Glutamatergic neuron (in vitro differentiated cells): Measurements from ENCODE around the gene EIF4A3. TPM values are rescaled to one million over a fixed set of nuclear protein-coding genes. Genes with fewer than 3 reads are reported as not detected.

Experiments used
- DNase-seq: peaks from one replicate; pipeline ENCODE4 v3.0.0; 2022
- H3K27ac Mint-ChIP-seq: one replicate; pipeline ENCODE4 v1.8.0; 2020; ENCODE audit warnings: mild to moderate bottlenecking, mixed read lengths, inconsistent platforms; ENCODE audit not compliant: unreplicated experiment
- H3K27me3 Mint-ChIP-seq: one replicate; pipeline ENCODE4 v1.8.0; 2020; ENCODE audit warnings: mild to moderate bottlenecking, moderate library complexity, mixed read lengths, inconsistent platforms; ENCODE audit not compliant: unreplicated experiment
- H3K36me3 Mint-ChIP-seq: one replicate; pipeline ENCODE4 v1.8.0; 2020; ENCODE audit warnings: mild to moderate bottlenecking, mixed read lengths, inconsistent platforms; ENCODE audit not compliant: unreplicated experiment
- H3K4me1 Mint-ChIP-seq: one replicate; pipeline ENCODE4 v1.8.0; 2020; ENCODE audit warnings: mild to moderate bottlenecking, low read depth, mixed read lengths, inconsistent platforms; ENCODE audit not compliant: unreplicated experiment
- H3K4me3 Mint-ChIP-seq: one replicate; pipeline ENCODE4 v1.8.0; 2020; ENCODE audit warnings: mild to moderate bottlenecking, mixed read lengths, inconsistent platforms; ENCODE audit not compliant: unreplicated experiment
- H3K9me3 Mint-ChIP-seq: one replicate; pipeline ENCODE4 v1.8.0; 2020; ENCODE audit warnings: mild to moderate bottlenecking, moderate library complexity, mixed read lengths, inconsistent platforms; ENCODE audit not compliant: unreplicated experiment
- CTCF ChIP-seq: fragments of 200-600 bp; sonication (generic); IDR thresholded peaks from one replicate; pipeline ENCODE4 v1.5.0; 2021; ENCODE audit not compliant: partially characterized antibody, unreplicated experiment
- total RNA-seq: library from RNA; stranded (reverse); fragmentation: NEBNext Ultra II Directional; extraction: Animal tissue kit (Norgen Biotek cat#: 25700); gene quantifications from one replicate; pipeline ENCODE4 v1.2.1, GENCODE V29; 2021; ENCODE audit not compliant: unreplicated experiment

Gene EIF4A3
- total RNA-seq, 1 donor from 2014 or later, result 110 TPM

DNA sequence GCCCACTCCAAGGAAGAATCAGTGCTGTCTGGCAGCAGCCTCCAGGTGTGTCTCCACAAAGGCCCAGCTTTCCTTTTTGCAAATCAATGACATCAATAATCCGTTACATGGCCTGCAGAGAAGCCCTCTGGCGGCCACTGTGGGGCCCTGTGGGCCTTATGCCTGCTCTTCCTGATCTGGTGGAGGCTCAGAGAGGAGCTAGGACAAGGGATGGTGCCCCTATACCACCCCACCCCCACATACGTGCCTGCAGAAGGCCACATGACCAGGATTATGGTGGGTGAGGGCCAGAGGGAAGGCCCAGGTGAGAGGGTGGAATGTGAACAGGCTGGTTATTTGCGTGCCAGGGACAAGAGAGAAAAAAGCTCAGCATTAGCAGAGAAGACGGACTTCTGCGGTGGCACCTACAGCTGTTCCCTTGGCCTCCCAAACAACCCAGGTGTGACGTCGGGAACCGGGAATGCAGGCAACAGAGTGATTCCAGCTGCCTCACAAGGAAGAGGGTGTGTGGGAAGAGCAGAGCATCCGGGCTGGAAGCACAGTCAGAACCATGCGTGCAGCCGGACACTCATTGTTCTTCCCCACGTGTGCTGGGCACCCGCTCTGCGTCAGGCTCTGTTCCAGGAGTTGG is 22.5 kb downstream of the EIF4A3 start:
- Mint-ChIP-seq H3K27ac (peak overlapping the region; percentile 89), H3K27me3 (peaks cover 1% of the 10 kb centered on the region), H3K9me3 (peaks cover 4% of the 10 kb centered on the region), H3K4me1 (peaks cover 21% of the 10 kb centered on the region), H3K4me3 (no peak overlapping the region), H3K36me3 (no peaks in the 10 kb centered on the region)
- peak; percentile 57 for TF ChIP-seq CTCF
- peak; percentile 67 for DNase-seq

DNA sequence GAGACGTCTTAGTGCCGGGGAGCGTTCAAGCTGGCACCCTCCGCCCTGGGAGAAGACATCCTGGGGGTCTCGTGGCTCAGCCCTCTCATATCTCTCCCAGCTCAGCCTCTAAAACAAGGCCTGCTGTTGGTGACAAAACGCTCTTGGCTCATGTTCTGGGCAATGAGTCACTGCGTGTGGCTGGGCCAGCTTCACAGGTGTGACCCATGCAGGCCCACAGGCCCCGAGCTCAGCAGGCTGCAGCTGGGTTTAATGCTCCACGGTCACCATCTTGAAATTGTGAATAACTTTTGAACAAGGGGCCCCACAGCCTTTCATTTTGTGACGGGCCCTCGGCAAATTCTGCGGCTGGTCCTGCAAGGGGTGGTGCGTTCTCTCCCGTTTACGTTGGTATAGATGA is 23.1 kb downstream of the EIF4A3 start:
- peak overlapping the region; percentile 50 for H3K4me3 Mint-ChIP-seq
- H3K9me3 Mint-ChIP-seq, result peaks cover 10% of the 10 kb centered on the region
- peak overlapping the region; percentile 89 for H3K27ac Mint-ChIP-seq
- H3K27me3 Mint-ChIP-seq, result peaks cover 6% of the 10 kb centered on the region
- no peak for DNase-seq
- H3K4me1 Mint-ChIP-seq, result peaks cover 20% of the 10 kb centered on the region
- TF ChIP-seq CTCF, result no peak
- no peaks in the 10 kb centered on the region for H3K36me3 Mint-ChIP-seq

- Mint-ChIP-seq H3K9me3 (peaks cover 12% of the 10 kb centered on the region), H3K27ac (no peak overlapping the region), H3K4me3 (no peak overlapping the region), H3K4me1 (peaks cover 21% of the 10 kb centered on the region), H3K27me3 (peaks cover 8% of the 10 kb centered on the region), H3K36me3 (no peaks in the 10 kb centered on the region)
- DNase-seq, result no peak
- TF ChIP-seq CTCF, result no peak
Measured at GRCh38 chr17:80122926-80123505, 23.9 kb downstream of the EIF4A3 start.

DNA sequence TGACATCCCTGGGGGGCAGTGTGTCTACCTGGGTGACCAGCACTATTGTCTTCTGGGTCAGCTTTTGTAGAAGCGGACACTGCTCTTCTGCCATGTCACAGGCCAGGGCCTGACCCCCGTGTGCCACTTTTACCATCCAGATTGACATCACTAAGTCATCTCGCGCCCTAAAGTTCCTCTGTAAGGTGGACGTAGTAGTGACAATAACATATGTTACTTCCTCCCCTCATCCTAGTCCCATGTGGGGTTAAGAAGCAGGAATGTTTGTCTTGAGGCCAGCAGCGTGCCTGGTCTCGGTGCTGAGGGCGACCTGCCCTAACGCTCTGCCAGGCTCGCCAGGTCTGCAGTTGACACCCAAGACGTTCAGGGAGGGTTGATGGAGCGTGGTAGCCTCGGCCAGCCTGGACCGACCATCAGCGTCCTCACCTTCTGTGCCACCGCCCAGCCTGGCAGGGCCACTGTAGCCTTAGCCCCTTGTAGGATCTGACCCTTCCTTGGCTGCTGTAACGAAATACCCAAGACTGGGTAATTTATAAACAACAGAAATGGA is 24.8 kb downstream of the EIF4A3 start:
- TF ChIP-seq CTCF, result no peak
- Mint-ChIP-seq H3K4me1 (peaks cover 24% of the 10 kb centered on the region), H3K9me3 (peaks cover 14% of the 10 kb centered on the region), H3K27ac (no peak overlapping the region), H3K4me3 (no peak overlapping the region), H3K36me3 (no peaks in the 10 kb centered on the region), H3K27me3 (peaks cover 8% of the 10 kb centered on the region)
- DNase-seq, result no peak

DNA sequence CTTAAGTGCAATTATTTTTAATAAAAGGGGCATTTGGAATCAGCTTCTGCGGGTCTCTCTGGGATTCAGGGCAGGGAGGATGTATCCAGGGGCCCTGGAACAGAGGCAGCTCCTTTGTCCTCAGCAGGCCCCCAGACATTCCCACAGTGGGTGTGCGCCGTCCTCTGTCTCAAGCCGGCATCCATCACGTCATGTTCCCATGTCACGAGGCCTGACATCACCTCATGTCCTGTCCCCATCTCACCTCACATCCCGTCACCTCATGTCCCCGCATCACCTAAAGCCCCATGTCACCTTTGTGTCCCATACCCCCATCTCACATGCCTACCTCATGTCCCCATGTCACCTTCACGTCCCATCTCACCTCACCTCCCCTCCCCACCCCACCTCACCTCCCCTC is 27.1 kb downstream of the EIF4A3 start:
- Mint-ChIP-seq H3K36me3 (peaks cover 18% of the 10 kb centered on the region), H3K27ac (peak overlapping the region; percentile 98), H3K4me1 (peaks cover 30% of the 10 kb centered on the region), H3K9me3 (peaks cover 33% of the 10 kb centered on the region), H3K4me3 (peak overlapping the region; percentile 61), H3K27me3 (peaks cover 12% of the 10 kb centered on the region)
- DNase-seq, result no peak
- TF ChIP-seq CTCF, result no peak
